ENCODE data around the gene CDCA4. TPM values are rescaled to one million over a fixed set of nuclear protein-coding genes. Genes with fewer than 3 reads are reported as not detected.

The CDCA4 gene
- total RNA-seq, 1 experiment from 2014 or later = 57.7 TPM

DNA sequence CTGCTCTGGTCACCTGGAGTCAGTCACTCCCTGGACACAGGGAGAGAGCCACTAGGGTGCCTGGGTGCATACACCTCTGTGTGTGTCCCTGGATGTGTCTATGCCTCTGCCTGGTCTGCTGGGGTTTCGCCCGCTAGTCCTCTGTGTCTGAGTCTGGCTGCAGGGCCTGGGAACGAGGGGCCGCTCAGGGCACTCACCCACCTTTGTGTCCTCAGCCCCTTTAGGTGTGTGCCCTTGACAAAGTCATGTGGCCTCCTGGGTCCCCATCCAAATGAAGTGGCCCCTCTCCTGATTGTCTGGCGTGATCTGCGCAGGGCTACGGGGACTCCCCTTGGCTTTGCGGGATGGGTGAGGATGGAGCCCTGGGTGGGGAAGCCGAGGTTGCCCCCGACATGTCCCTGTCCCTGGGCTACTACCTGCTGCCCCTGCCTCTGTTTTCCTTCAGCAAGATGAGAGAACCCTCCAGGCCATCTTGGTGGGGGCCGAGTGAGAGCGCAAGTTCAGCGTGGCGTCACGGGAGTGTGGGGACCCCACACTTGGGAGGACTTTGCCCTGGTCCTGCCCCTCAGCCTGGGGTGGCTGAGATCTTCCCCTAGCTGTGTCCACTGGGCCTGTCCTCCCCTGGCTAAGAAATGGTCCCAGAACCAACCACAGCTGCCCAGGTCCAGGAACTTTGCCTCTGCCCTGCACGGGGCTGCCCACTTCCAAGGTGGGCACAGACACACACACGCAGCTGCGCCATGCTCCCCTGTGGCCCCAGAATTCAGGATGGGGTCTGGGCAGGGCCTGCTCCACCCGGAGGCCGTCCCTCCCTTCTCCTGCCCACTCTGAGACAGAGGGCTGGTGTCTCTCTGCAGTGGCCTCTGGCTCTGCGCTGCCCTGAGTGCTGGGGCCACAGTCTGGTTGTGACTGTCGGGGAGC lies 40.0 kb downstream of the CDCA4 start:
- Histone ChIP-seq H2BK20ac (ENCODE audit: low read depth, low read length, poor library complexity, severe bottlenecking) (no peak overlapping the region), H3K9me3 (ENCODE audit: control insufficient read depth, low read depth, low read length) (no peaks in the 10 kb centered on the region), H3K18ac (ENCODE audit: insufficient read length, low read depth, low read length) (no peak overlapping the region), H2BK5ac (ENCODE audit: insufficient read length, low read length) (no peak overlapping the region), H3K27ac (ENCODE audit: insufficient read length, low read depth, low read length) (no peak overlapping the region), H2AFZ (ENCODE audit: low read length) (no peak overlapping the region), H2BK12ac (ENCODE audit: insufficient read length, low read depth, low read length) (no peak overlapping the region), H3K56ac (ENCODE audit: insufficient read length, low read depth, low read length) (no peak overlapping the region), H4K91ac (ENCODE audit: insufficient read length, low read depth, low read length) (no peak overlapping the region), H2AK5ac (ENCODE audit: insufficient read length, low read length) (no peak overlapping the region), H3K9ac (ENCODE audit: extremely low read depth, insufficient read length, low read length) (no peak overlapping the region), H2BK15ac (ENCODE audit: low read depth, low read length) (no peak overlapping the region), H3K79me1 (ENCODE audit: insufficient read depth, low read depth, low read length, poor library complexity, severe bottlenecking) (no peaks in the 10 kb centered on the region), H3K4ac (ENCODE audit: low read depth, low read length) (no peak overlapping the region), H3K4me2 (ENCODE audit: insufficient read depth, insufficient read length, low read length) (no peak overlapping the region), H3K79me2 (ENCODE audit: insufficient read depth, low read length) (no peaks in the 10 kb centered on the region), H4K20me1 (ENCODE audit: control insufficient read depth, insufficient read depth, insufficient read length) (peaks cover 3% of the 10 kb centered on the region), H3K4me1 (ENCODE audit: insufficient read depth, low read length) (no peaks in the 10 kb centered on the region), H2BK120ac (ENCODE audit: low read depth, low read length, poor library complexity, severe bottlenecking) (no peak overlapping the region), H3K23me2 (ENCODE audit: insufficient read length, low read depth, low read length, poor library complexity, severe bottlenecking) (peaks cover under 1% of the 10 kb centered on the region), H4K8ac (replicated peaks; ENCODE audit: insufficient read length, low read depth, low read length) (no peak overlapping the region), H3K23ac (ENCODE audit: insufficient read length, low read depth, low read length) (no peak overlapping the region), H4K5ac (ENCODE audit: insufficient read length, low read depth, low read length) (no peak overlapping the region), H3K14ac (ENCODE audit: insufficient read depth, low read length) (no peak overlapping the region), H3K27me3 (ENCODE audit: insufficient read depth, low read length) (peaks cover 14% of the 10 kb centered on the region; the same call in 1 of the 2 replicates), H3T11ph (ENCODE audit: low read length) (no peak overlapping the region)
- Mint-ChIP-seq H3K4me1 (peaks cover 17 to 25% of the 10 kb centered on the region in 2 experiments), H3K27ac (no peak overlapping the region), H3K27me3 (ENCODE audit: low read depth) (peaks cover 56% of the 10 kb centered on the region), H3K4me3 (no peak overlapping the region; a peak in 1 of 5 replicates), H3K9me3 (no peaks in the 10 kb centered on the region; a peak in 2 of 5 replicates), H3K36me3 (ENCODE audit: insufficient read depth in 1 of 3, low read depth in 3 of 3) (no peaks in the 10 kb centered on the region)
- no CpG with 5 or more reads among the region's 22 CpGs for WGBS (ENCODE audit: extremely low coverage, insufficient read length, low lambda C conversion rate)
- no peak for DNase-seq
- TF ChIP-seq, protein P1, sequence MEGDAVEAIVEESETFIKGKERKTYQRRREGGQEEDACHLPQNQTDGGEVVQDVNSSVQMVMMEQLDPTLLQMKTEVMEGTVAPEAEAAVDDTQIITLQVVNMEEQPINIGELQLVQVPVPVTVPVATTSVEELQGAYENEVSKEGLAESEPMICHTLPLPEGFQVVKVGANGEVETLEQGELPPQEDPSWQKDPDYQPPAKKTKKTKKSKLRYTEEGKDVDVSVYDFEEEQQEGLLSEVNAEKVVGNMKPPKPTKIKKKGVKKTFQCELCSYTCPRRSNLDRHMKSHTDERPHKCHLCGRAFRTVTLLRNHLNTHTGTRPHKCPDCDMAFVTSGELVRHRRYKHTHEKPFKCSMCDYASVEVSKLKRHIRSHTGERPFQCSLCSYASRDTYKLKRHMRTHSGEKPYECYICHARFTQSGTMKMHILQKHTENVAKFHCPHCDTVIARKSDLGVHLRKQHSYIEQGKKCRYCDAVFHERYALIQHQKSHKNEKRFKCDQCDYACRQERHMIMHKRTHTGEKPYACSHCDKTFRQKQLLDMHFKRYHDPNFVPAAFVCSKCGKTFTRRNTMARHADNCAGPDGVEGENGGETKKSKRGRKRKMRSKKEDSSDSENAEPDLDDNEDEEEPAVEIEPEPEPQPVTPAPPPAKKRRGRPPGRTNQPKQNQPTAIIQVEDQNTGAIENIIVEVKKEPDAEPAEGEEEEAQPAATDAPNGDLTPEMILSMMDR (conservative IDR thresholded peaks at IDR 0.05) = no peak
